Erythroblast (primary cell): ENCODE measurements around the gene CD226.

Experiments
- GATA1 ChIP-seq: IDR thresholded peaks from 2 replicates; pipeline ENCODE4 v1.6.1; 2011; ENCODE audit warnings: low read depth, mild to moderate bottlenecking, control low read depth, low read length, moderate library complexity
- POLR2A ChIP-seq: IDR thresholded peaks from 2 replicates; pipeline ENCODE4 v1.6.1; 2011; ENCODE audit warnings: mild to moderate bottlenecking, low read length

DNA sequence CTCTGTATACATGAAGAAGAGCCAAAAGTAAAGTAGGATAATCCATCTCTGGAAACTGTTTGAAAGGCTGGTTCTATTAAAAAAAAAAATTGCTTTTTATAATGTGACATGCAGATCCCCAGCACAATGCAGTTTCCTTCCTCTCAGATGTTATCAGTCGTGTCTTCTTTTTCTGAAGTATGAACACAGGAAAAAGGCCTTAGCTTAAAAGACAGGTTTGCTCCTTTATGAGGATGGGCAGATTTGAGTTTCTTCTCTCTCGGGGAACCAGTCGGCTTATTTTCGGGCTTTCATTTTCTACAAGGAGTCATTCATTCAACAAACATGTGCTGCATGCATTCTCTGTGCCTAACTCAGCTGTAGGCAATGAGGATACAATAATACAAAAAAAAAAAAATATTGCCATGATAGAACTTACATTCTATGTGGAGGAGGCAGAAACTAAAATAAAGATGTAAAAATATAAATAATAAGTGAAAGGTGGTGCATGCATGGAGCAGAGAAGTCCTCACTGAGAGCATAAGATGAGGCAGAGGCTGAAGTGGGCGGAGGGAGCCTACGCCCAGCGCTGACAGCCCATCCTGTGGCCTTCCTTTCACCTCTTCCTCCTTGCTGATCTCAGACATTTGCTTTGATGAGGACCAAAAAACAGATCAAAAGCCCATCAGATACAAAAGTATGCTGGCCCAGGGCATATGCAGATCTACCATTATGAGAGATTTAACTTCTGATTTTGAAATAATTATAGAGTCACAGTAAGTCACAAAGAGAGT is at the start of gene CD226:
- TF ChIP-seq POLR2A = no peak
- TF ChIP-seq GATA1 = no peak
